ENCODE data around the gene SPI1.

DNA sequence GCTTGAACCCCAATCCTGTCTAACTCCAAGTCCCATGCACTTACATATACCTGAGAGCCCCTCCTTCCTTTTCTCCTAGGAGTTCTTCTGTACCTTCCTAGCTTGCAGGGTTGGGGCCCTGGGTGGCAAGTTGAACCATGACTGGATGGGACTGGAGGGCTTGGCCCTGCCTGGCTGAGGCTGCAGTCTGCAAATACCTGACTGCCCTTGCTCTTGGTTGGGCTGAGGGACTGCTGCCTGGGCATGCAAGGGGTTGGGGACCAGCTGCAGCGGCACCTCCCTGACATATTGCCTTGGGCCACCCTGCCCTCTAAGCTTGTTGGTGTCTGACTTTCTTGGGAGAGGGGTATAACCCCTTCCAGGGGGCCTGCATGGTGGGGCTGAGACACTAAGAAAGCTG lies 20.2 kb upstream of the SPI1 start:
- TF ChIP-seq CTCF (optimal IDR thresholded peaks at IDR 0.05 in 1 of 3, IDR thresholded peaks at IDR 0.05 in 1 of 3, conservative IDR thresholded peaks at IDR 0.05 in 1 of 3; ENCODE audit: extremely low read depth in 1 of 3, insufficient read depth in 2 of 3, low read length in 3 of 3) (no peak), EZH2 (IDR thresholded peaks at IDR 0.05; ENCODE audit: low read length) (no peak)

Measured in keratinocyte (primary cell).